Colon (tissue), 2 donors: Measurements from ENCODE around the gene ZBTB8OS.

ENCODE experiments used
- FAIRE-seq: peaks from 2 replicates; lab custom pipeline; 2012; peaks lifted over from hg19 to GRCh38; lab: Jason Lieb, UNC
- donor health status: control.
- donor health status: control.

ZBTB8OS gene

DNA sequence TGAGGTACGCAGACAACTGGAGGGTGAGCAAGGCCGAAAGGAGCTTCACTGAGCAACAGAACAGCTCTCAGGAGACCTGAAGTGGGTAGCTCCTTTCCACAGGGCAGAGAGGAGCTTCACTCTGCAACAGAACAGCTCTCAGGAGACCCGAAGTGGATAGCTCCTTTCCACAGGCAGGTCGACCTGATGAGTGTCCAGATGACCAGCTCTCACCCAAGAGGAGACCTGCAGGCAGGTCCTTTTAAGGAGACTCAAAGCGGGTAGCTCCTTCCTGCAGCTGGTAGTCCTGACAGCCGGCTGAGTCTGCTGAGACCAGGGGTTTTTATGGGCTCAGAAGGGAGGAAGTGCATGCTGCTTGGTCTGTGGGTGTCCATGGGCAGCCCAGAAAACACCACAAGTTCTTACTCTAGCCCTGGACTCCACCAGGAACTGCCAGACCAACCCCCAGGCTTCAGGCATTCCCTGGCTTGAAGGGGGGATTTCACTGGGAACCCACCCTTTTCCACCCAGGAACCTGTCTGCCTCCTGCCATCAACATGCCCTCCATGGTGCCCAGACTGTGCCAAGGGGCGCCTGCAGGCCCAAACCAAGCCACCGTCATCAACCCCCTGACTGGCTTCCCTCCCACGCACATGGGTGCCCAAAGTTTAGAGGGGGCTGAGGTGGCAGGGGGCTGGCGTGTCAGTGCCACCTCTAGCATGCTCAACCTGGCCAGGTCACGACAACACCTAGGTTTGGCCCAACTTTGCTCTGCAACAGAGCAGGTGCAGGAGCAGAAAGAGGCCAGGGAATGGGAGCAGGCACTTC is 43.6 kb downstream of the ZBTB8OS start:
- FAIRE-seq = no peak

GRCh38 chr1:32605711-32606424 is 44.5 kb downstream of the ZBTB8OS start:
- no peak for FAIRE-seq

DNA sequence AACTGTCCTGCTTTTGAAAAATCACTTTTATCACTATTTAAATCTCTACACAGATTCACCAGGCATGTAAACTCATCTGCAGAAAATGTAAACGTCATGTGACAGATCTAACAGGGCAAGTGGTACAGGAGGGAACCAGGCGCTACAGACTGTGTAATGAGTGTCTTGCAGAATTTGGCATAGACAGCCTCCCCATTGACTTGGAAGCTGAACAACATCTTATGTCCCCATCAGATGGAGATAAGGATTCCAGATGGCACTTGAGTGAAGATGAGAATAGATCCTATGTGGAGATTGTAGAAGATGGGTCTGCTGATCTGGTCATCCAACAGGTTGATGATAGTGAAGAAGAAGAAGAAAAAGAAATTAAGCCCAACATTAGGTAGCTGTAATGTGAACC is 50.3 kb downstream of the ZBTB8OS start:
- no peak for FAIRE-seq

DNA sequence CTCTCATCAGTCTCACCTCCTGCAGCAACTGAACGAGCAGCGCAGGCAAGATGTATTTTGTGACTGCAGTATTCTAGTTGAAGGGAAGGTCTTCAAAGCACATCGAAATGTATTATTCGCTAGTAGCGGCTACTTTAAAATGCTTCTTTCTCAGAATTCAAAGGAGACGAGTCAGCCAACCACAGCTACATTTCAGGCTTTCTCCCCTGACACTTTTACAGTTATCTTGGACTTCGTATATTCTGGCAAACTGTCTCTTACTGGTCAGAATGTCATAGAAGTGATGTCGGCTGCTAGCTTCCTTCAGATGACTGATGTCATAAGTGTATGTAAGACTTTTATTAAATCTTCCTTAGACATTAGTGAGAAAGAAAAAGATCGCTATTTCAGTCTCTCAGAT is 57.4 kb downstream of the ZBTB8OS start:
- FAIRE-seq = no peak

DNA sequence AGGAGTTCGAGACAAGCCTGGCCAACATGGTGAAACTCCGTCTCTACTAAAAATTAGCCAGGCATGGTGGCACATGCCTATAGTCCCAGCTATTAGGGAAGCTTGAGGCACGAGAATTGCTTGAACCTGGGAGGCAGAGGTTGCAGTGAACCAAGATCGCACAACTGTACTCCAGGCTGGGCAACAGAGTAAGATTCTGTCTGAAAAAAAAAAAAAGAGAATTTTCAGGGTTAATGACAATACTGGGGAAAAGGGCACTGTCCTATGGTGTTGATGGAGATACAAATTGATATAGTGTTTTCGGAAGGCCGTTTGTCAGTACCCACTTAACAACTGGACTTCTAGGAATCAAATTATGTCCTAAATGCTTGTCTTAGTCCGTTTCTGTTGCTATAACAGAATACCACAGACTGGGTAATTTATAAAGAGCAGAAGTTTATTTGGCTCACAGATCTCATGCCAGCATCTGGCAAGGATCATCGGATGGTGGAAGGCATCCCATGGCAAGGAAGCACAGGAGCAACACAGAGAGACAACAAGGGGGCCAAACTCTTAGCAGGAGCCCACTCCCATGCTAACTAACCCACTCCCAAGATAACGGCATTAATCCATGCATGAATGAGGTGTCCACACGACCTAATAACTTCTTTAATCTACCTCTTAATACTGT is 69.9 kb downstream of the ZBTB8OS start:
- FAIRE-seq = no peak
